Fibroblast of peridontal ligament (primary cell): ENCODE measurements around the gene FLII.
A peak's percentile ranks its signal among the peaks of the same experiment; 100 is the strongest.
"Not testable (repeated sequence)": the region's sequence is repeated elsewhere in the genome, so short reads cannot be mapped to it uniquely, and the experiment has no call there.

Source experiments
- DNase-seq: peaks from one replicate; pipeline ENCODE4 v3.0.0-alpha.2; 2010; ENCODE audit errors: extremely low read depth

FLII gene

GRCh38 chr17:18258356-18259038 lies at the start of gene FLII:
TSS of gene FLII (minus strand) at chr17:18258738. CDS start at chr17:18258690, 48 bp downstream.
- peak; percentile 23 for DNase-seq

GRCh38 chr17:18303206-18303605 lies 44.7 kb upstream of the FLII start:
- DNase-seq, result not testable (repeated sequence)

- DNase-seq, result no peak
These were observed 42.4 kb upstream of the FLII start for GRCh38 chr17:18300725-18301480.

GRCh38 chr17:18298061-18298460 lies 39.5 kb upstream of the FLII start:
- DNase-seq, result not testable (repeated sequence)

GRCh38 chr17:18291718-18292540 lies 33.4 kb upstream of the FLII start:
- no peak for DNase-seq

GRCh38 chr17:18285296-18285695 lies 26.8 kb upstream of the FLII start:
- DNase-seq, result no peak

GRCh38 chr17:18281788-18282187 lies 23.2 kb upstream of the FLII start:
- DNase-seq, result no peak

- peak; percentile 15 for DNase-seq
These were observed 22.3 kb upstream of the FLII start for GRCh38 chr17:18280766-18281371.

- no peak for DNase-seq
These were observed 21.7 kb upstream of the FLII start for GRCh38 chr17:18280249-18280648.

GRCh38 chr17:18278867-18279266 lies 20.3 kb upstream of the FLII start:
- DNase-seq, result peak; percentile 19

GRCh38 chr17:18277076-18277475 lies 18.5 kb upstream of the FLII start:
- DNase-seq, result no peak

GRCh38 chr17:18270046-18270931 lies 11.8 kb upstream of the FLII start:
- no peak for DNase-seq

- DNase-seq, result no peak
These were observed 9.6 kb upstream of the FLII start for GRCh38 chr17:18267927-18268711.

- DNase-seq, result no peak
These were observed 8.8 kb upstream of the FLII start for GRCh38 chr17:18267366-18267765.

GRCh38 chr17:18263885-18264682 lies 5.5 kb upstream of the FLII start:
- no peak for DNase-seq

- no peak for DNase-seq
These were observed 4.1 kb upstream of the FLII start for GRCh38 chr17:18262641-18263040.

GRCh38 chr17:18262111-18262510 lies 3.6 kb upstream of the FLII start:
- no peak for DNase-seq

- DNase-seq, result no peak
These were observed 3.1 kb upstream of the FLII start for GRCh38 chr17:18261659-18262058.

GRCh38 chr17:18261146-18261515 lies 2.6 kb upstream of the FLII start:
- peak; percentile 24 for DNase-seq
